ENCODE data around the gene RBM14. TPM values are rescaled to one million over a fixed set of nuclear protein-coding genes. Genes with fewer than 3 reads are reported as not detected.
"Not testable (repeated sequence)": the region's sequence is repeated elsewhere in the genome, so short reads cannot be mapped to it uniquely, and the experiment has no call there.

The RBM14 gene
- total and polyA plus RNA-seq, 9 of the 15 experiments (the other 6 are each of a cell fraction or from before 2014, with no cell fraction given): 5.5 to 131 (median 42.6) TPM

- WGBS (ENCODE audit: insufficient coverage, low coverage, missing lambda C conversion rate): 0% methylated on average over 1 of the region's 1 CpG
- H2AFZ ChIP-seq (ENCODE audit: low read depth, low read length); CTCF ChIA-PET (ENCODE audit: low intra/inter-chr PET ratio); H3K4me1 ChIP-seq (replicated peaks in 1 of 2; ENCODE audit: control insufficient read depth in 2 of 2, insufficient read depth in 2 of 2, low read length in 2 of 2); DNase-seq (ENCODE audit: extremely low read depth in 1 of 4, low spot score in 3 of 4); H3K79me2 ChIP-seq (ENCODE audit: control insufficient read depth, insufficient read depth, low read length); in situ Hi-C loops (cut with MboI); H3K4me3 ChIP-seq; H4K20me1 ChIP-seq (replicated peaks; ENCODE audit: control insufficient read depth, insufficient read depth, low read length); H3K27ac ChIP-seq (ENCODE audit: extremely low read depth, low read depth, low read length); ATAC-seq; intact Hi-C loops (cut with micrococcal nuclease); H3K9ac ChIP-seq (ENCODE audit: insufficient read depth in 1 of 2, low read depth in 2 of 2, low read length in 2 of 2); H3K9me3 ChIP-seq (replicated peaks; ENCODE audit: control insufficient read depth, insufficient read depth, low read depth, low read length); H3K9me1 ChIP-seq (ENCODE audit: control insufficient read depth, insufficient read depth, low read length); H3K36me3 ChIP-seq (ENCODE audit: control insufficient read depth, insufficient read depth, low read length); H3K4me2 ChIP-seq (ENCODE audit: insufficient read depth, low read length); BruUV-seq (replicated peaks); H3K27me3 ChIP-seq (ENCODE audit: control insufficient read depth in 2 of 2, insufficient read depth in 2 of 2, low read length in 2 of 2); FAIRE-seq: not testable (repeated sequence)
- TF ChIP-seq ZNF121 (CRISPR knock-in tag; conservative IDR thresholded peaks at IDR 0.05): peak; percentile 82
- POLR2A ChIA-PET: interaction anchor here (0.5 kb wide), 1 partner anchor 45 kb away, joined by 3 read pairs; no protein-coding TSS in a partner anchor
Observed at GRCh38 chr11:66585447-66585846, 31.0 kb upstream of the RBM14 start.

DNA sequence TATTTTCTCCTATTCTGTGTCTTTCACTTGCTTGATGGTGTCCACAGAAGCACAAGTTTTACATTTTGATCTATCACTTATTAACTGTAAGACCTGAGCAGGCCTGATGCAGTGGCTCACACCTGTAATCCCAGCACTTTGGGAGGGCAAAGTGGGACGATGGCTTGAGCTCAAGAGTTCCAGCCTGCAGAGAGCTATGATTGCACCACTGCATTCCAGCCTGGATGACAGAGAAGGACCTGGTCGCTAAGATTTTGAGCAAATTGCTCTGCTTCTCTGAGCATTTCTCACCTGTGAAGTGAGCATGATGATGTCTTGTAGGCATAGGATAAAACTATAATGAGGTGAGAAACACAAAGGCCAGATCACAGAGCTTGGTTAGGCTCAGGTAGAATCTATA, 30.3 kb upstream of the RBM14 start:
- H2AFZ ChIP-seq (ENCODE audit: low read depth, low read length): no peak overlapping the region
- no peak for FAIRE-seq
- H3K27ac ChIP-seq (ENCODE audit: extremely low read depth, low read depth, low read length): no peak overlapping the region
- no peaks in the 10 kb centered on the region for H3K36me3 ChIP-seq (ENCODE audit: control insufficient read depth, insufficient read depth, low read length)
- H4K20me1 ChIP-seq (replicated peaks; ENCODE audit: control insufficient read depth, insufficient read depth, low read length): no peaks in the 10 kb centered on the region
- no peaks in the 10 kb centered on the region for H3K79me2 ChIP-seq (ENCODE audit: control insufficient read depth, insufficient read depth, low read length)
- DNase-seq (ENCODE audit: extremely low read depth in 1 of 4, low spot score in 3 of 4): no peak
- in situ Hi-C loops (cut with MboI): no loop called here
- H3K9me1 ChIP-seq (ENCODE audit: control insufficient read depth, insufficient read depth, low read length): no peaks in the 10 kb centered on the region
- H3K9me3 ChIP-seq (replicated peaks; ENCODE audit: control insufficient read depth, insufficient read depth, low read depth, low read length): peaks cover 3% of the 10 kb centered on the region; the same call in 1 of the 2 replicates
- no peaks in the 10 kb centered on the region for H3K4me1 ChIP-seq (replicated peaks in 1 of 2; ENCODE audit: control insufficient read depth in 2 of 2, insufficient read depth in 2 of 2, low read length in 2 of 2)
- WGBS (ENCODE audit: insufficient coverage, low coverage, missing lambda C conversion rate): 0% methylated on average over 2 of the region's 2 CpGs
- POLR2A ChIA-PET: no interaction called here
- no peak overlapping the region for H3K9ac ChIP-seq (ENCODE audit: insufficient read depth in 1 of 2, low read depth in 2 of 2, low read length in 2 of 2)
- CTCF ChIA-PET (ENCODE audit: low intra/inter-chr PET ratio): no interaction called here
- intact Hi-C loops (cut with micrococcal nuclease): no loop called here
- no peak for ATAC-seq
- BruUV-seq (replicated peaks): no TSS peak
- no peak overlapping the region for H3K4me3 ChIP-seq
- peaks cover 0 to 6% of the 10 kb centered on the region in 2 experiments; a peak in 1 of 5 replicates for H3K27me3 ChIP-seq (ENCODE audit: control insufficient read depth in 2 of 2, insufficient read depth in 2 of 2, low read length in 2 of 2)
- no peak overlapping the region for H3K4me2 ChIP-seq (ENCODE audit: insufficient read depth, low read length)
- no peak for TF ChIP-seq SOX6 (IDR thresholded peaks at IDR 0.05)
- TF ChIP-seq U2AF2 (optimal IDR thresholded peaks at IDR 0.05; ENCODE audit: low read depth, low read length): no peak
- no peak for TF ChIP-seq ZNF444 (CRISPR knock-in tag; IDR thresholded peaks at IDR 0.05)
- TF ChIP-seq, protein P1, sequence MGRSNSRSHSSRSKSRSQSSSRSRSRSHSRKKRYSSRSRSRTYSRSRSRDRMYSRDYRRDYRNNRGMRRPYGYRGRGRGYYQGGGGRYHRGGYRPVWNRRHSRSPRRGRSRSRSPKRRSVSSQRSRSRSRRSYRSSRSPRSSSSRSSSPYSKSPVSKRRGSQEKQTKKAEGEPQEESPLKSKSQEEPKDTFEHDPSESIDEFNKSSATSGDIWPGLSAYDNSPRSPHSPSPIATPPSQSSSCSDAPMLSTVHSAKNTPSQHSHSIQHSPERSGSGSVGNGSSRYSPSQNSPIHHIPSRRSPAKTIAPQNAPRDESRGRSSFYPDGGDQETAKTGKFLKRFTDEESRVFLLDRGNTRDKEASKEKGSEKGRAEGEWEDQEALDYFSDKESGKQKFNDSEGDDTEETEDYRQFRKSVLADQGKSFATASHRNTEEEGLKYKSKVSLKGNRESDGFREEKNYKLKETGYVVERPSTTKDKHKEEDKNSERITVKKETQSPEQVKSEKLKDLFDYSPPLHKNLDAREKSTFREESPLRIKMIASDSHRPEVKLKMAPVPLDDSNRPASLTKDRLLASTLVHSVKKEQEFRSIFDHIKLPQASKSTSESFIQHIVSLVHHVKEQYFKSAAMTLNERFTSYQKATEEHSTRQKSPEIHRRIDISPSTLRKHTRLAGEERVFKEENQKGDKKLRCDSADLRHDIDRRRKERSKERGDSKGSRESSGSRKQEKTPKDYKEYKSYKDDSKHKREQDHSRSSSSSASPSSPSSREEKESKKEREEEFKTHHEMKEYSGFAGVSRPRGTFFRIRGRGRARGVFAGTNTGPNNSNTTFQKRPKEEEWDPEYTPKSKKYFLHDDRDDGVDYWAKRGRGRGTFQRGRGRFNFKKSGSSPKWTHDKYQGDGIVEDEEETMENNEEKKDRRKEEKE (IDR thresholded peaks at IDR 0.05; ENCODE audit: borderline replicate concordance in 1 of 2, control insufficient read depth in 1 of 2, low read depth in 2 of 2, low read length in 1 of 2): no peak
- TF ChIP-seq, protein P2, sequence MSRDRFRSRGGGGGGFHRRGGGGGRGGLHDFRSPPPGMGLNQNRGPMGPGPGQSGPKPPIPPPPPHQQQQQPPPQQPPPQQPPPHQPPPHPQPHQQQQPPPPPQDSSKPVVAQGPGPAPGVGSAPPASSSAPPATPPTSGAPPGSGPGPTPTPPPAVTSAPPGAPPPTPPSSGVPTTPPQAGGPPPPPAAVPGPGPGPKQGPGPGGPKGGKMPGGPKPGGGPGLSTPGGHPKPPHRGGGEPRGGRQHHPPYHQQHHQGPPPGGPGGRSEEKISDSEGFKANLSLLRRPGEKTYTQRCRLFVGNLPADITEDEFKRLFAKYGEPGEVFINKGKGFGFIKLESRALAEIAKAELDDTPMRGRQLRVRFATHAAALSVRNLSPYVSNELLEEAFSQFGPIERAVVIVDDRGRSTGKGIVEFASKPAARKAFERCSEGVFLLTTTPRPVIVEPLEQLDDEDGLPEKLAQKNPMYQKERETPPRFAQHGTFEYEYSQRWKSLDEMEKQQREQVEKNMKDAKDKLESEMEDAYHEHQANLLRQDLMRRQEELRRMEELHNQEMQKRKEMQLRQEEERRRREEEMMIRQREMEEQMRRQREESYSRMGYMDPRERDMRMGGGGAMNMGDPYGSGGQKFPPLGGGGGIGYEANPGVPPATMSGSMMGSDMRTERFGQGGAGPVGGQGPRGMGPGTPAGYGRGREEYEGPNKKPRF (IDR thresholded peaks at IDR 0.05; ENCODE audit: low read depth, low read length): no peak
- no peak for TF ChIP-seq ZNF3 (CRISPR knock-in tag; IDR thresholded peaks at IDR 0.05)
- no peak for TF ChIP-seq PHF8 (IDR thresholded peaks at IDR 0.05; ENCODE audit: borderline replicate concordance, low read length)
- TF ChIP-seq SNRNP70 (optimal IDR thresholded peaks at IDR 0.05; ENCODE audit: low read depth, low read length): no peak
- no peak for TF ChIP-seq ZEB2 (IDR thresholded peaks at IDR 0.05)
- no peak for TF ChIP-seq ETV5 (CRISPR knock-in tag; IDR thresholded peaks at IDR 0.05; ENCODE audit: low read depth)
- no peak for TF ChIP-seq TBL1XR1 (IDR thresholded peaks at IDR 0.05; ENCODE audit: low read length in 2 of 2)

Data from K562 (cell line).